Suprapubic skin (tissue), 4 donors: Measurements from ENCODE around the gene RTP5. TPM values are rescaled to one million over a fixed set of nuclear protein-coding genes. Genes with fewer than 3 reads are reported as not detected.

Experiments used
- DNase-seq, 2 donors: peaks; one replicate each; pipeline ENCODE4 v3.0.0-alpha.2; 2019; ENCODE audit warnings: low spot score in 2 of 2
- H3K27ac ChIP-seq: fragments of 200-600 bp; sonication (generic); one replicate; pipeline ENCODE4 v1.5.1; 2019
- H3K27me3 ChIP-seq: fragments of 200-600 bp; sonication (generic); one replicate; pipeline ENCODE4 v1.5.1; 2019
- H3K36me3 ChIP-seq: fragments of 200-600 bp; sonication (generic); one replicate; pipeline ENCODE4 v1.5.1; 2019
- H3K4me1 ChIP-seq: fragments of 200-600 bp; sonication (generic); one replicate; pipeline ENCODE4 v1.5.1; 2019
- H3K4me3 ChIP-seq: fragments of 200-600 bp; sonication (generic); one replicate; pipeline ENCODE4 v1.5.1; 2019; ENCODE audit warnings: mild to moderate bottlenecking
- H3K9me3 ChIP-seq: fragments of 200-600 bp; sonication (generic); one replicate; pipeline ENCODE4 v1.5.1; 2019
- EP300 ChIP-seq: sonication (generic); formaldehyde crosslinking; IDR thresholded peaks from one replicate; pipeline ENCODE4 v1.6.1; 2017; ENCODE audit warnings: antibody characterized with exemption
- POLR2A ChIP-seq, 2 donors: fragments of 450-650 bp; IDR thresholded peaks; one replicate each; pipeline ENCODE4 v1.6.1; 2017; ENCODE audit warnings: antibody characterized with exemption in 2 of 2, mild to moderate bottlenecking in 2 of 2, moderate library complexity in 2 of 2
- POLR2AphosphoS5 ChIP-seq, 3 donors: sonication (generic); formaldehyde crosslinking; IDR thresholded peaks; one replicate each; pipeline ENCODE4 v1.6.1; 2017; ENCODE audit warnings: antibody characterized with exemption in 3 of 3
- WGBS: methylation state at CpG from one replicate; pipeline ENCODE4 v1.1.5; 2018; 5-methylcytosine and 5-hydroxymethylcytosine counted together
- total RNA-seq, 4 donors: library from RNA; depleted of rRNA; stranded (reverse); fragments of >200 nt; gene quantifications; one replicate each; pipeline ENCODE4 v1.1.0, GENCODE V29; 2016
- TF ChIP-seq, protein P1 (sequence below), 2 donors: fragments of 200-600 bp in 1 of 2; fragments of 450-650 bp in 1 of 2; sonication (generic) in 1 of 2; IDR thresholded peaks; one replicate each; pipeline ENCODE4 v1.5.1; 2016 to 2019; ENCODE audit warnings: antibody characterized with exemption in 2 of 2, mild to moderate bottlenecking in 1 of 2, moderate library complexity in 1 of 2

RTP5 gene
- total RNA-seq, 4 donors from 2014 or later, result not detected

DNA sequence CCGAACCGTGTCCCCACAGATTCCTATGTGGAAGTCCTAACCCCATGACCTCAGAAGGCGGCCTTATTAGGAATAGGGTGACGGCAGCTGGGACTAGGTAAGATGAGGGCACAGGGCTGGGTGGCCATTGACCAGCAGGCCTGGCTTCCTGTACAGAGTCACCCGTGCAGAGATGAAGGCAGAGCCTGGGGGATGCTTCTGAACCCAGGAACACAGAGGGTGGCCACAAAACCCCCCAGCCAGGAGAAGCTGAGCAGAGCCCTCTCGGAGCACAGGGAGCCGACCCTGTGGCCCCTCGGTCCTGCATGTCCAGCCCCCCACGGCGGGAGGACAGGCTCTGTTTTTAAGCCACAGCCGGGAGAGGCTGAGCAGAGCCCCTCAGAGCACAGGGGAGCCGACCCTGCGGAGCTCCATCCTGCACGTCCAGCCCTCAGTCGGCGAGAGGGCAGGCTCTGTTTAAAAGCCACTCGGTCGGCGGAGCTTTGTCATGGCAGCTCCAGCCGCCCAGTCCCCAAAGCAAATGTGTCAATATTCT is 13.6 kb upstream of the RTP5 start:
- H3K27me3 ChIP-seq, result no peaks in the 10 kb centered on the region
- no peak for TF ChIP-seq EP300
- no peak for TF ChIP-seq POLR2AphosphoS5 (IDR thresholded peaks at IDR 0.05)
- TF ChIP-seq, protein P1, sequence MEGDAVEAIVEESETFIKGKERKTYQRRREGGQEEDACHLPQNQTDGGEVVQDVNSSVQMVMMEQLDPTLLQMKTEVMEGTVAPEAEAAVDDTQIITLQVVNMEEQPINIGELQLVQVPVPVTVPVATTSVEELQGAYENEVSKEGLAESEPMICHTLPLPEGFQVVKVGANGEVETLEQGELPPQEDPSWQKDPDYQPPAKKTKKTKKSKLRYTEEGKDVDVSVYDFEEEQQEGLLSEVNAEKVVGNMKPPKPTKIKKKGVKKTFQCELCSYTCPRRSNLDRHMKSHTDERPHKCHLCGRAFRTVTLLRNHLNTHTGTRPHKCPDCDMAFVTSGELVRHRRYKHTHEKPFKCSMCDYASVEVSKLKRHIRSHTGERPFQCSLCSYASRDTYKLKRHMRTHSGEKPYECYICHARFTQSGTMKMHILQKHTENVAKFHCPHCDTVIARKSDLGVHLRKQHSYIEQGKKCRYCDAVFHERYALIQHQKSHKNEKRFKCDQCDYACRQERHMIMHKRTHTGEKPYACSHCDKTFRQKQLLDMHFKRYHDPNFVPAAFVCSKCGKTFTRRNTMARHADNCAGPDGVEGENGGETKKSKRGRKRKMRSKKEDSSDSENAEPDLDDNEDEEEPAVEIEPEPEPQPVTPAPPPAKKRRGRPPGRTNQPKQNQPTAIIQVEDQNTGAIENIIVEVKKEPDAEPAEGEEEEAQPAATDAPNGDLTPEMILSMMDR (IDR thresholded peaks at IDR 0.05), result no peak
- TF ChIP-seq POLR2A (IDR thresholded peaks at IDR 0.05), result no peak
- H3K9me3 ChIP-seq, result no peaks in the 10 kb centered on the region
- peaks cover 20% of the 10 kb centered on the region for H3K4me1 ChIP-seq
- DNase-seq, result peak in 1 of 2 donors; percentile 61
- no peak overlapping the region for H3K4me3 ChIP-seq
- no peak overlapping the region for H3K27ac ChIP-seq
- 80% methylated on average over 10 of the region's 20 CpGs for WGBS
- no peaks in the 10 kb centered on the region for H3K36me3 ChIP-seq

DNA sequence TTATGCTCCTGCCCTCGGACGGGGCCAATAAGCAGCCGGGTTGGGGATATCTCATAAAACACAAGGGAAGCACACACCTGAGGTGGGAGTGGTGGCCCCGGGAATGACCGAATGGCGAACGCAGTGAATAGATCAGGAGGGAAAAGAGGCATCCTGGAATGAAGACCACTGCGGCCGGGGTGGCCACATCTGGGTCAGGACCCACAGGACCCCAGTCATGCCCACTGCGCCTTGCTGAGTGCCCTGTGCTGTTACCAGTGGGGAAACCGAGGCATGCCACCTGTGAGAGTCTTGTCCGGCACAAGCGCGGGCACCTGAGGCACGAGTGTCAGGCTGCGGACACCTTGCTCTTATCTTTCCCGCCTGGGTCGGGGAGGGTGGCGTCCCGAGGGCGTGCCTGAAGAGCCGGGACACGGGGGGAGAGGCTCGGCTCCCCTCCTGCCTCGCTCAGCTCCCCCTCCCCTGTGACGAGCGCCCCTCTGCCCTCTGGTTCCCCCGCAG is 12.4 kb upstream of the RTP5 start:
- H3K27ac ChIP-seq, result no peak overlapping the region

DNA sequence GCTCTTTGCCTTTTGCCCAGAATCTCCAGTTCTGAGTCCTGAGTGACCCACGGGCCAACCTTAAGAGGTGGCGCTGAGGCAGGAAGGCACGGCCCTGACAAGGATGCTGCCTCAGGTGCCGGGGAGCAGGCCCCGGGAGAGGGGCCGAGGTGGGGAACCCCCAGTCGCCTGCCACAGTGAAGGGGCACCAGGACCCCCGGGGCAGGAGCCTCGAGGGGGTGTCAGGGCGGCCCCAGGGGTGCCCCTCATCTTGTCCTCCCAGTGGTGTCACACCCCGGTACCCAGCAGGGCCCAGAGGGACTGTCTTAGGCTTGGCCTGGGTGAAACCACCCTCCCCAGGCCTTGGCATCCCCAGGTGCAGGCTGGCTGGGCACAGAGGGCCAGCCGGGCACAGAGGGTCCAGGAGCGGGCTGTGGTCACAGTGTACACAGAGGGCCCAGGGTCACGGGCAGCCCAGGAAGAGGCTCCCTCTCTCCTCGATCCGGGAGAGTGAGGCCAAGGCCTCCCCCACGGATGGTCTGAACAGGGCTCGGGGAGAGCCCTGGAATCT is 11.9 kb upstream of the RTP5 start:
- Histone ChIP-seq H3K4me3 (no peak overlapping the region), H3K27ac (no peak overlapping the region), H3K4me1 (peaks cover 20% of the 10 kb centered on the region), H3K9me3 (no peaks in the 10 kb centered on the region), H3K27me3 (peaks cover 5% of the 10 kb centered on the region), H3K36me3 (no peaks in the 10 kb centered on the region)
- peak in 1 of 2 donors; percentile 60 for DNase-seq
- TF ChIP-seq POLR2A (IDR thresholded peaks at IDR 0.05) (no peak), EP300 (no peak), POLR2AphosphoS5 (IDR thresholded peaks at IDR 0.05) (no peak)
- TF ChIP-seq, protein P1 (IDR thresholded peaks at IDR 0.05), result no peak
- WGBS, result 60% methylated on average over 10 of the region's 18 CpGs

More for the DNA sequence above, 12.4 kb upstream of the RTP5 start:
- TF ChIP-seq POLR2A (IDR thresholded peaks at IDR 0.05) (no peak), EP300 (no peak), POLR2AphosphoS5 (IDR thresholded peaks at IDR 0.05) (no peak)
- TF ChIP-seq, protein P1 (IDR thresholded peaks at IDR 0.05), result no peak
- no peaks in the 10 kb centered on the region for H3K36me3 ChIP-seq
- peak; percentile 62 to 75 for DNase-seq
- WGBS, result 92% methylated on average over 15 of the region's 28 CpGs
- no peak overlapping the region for H3K4me3 ChIP-seq
- no peaks in the 10 kb centered on the region for H3K27me3 ChIP-seq
- H3K4me1 ChIP-seq, result peaks cover 20% of the 10 kb centered on the region
- no peaks in the 10 kb centered on the region for H3K9me3 ChIP-seq

DNA sequence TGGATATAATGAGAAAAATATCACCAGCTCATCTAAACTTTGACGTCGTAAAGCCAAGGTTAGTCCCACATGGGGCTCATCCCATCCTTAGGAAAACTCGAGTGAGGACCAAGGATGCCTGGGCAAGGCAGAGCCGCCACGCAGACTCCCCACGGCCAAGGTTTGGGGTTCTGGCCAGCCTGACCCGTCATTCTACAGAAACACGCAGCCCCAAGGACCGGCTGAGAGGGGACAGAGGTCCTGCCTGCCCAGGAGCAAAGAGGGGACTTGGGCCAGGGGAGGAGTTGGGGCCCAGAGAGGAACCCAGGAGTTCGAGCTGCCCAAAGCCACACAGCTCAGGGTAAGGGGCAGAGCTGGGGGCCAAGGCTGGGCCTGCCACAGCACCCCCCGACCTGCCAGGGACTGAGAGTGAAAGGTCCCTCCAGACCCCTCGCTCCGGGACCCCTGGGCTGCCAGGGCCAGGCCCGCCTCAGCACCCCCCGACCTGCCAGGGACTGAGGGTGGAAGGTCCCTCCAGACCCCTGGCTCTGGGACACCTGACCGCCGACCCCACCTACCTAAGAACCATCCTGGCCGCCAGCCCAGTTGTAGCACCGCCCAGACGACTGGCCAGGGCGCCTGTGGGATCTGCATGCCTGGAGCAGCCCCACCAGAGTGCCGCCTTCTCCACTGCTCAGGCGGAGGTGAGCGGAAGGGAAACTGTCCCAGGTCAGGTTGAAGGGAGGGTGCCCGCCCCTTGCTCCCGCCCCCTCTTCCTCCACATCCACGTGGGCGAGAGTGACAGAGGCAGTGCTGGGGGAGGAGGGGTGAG is 11.1 kb upstream of the RTP5 start, which contains the start of gene PDCD1:
Gene PDCD1, minus strand, starts transcription at position 689 of the 811 bp plus-strand sequence. Its CDS starts 56 bp downstream, at position 633.
- Histone ChIP-seq H3K36me3 (no peaks in the 10 kb centered on the region), H3K4me3 (peak within 1 kb of the TSS; percentile 22), H3K27me3 (peaks cover 13% of the 10 kb centered on the region), H3K27ac (peak within 1 kb of the TSS; percentile 79), H3K4me1 (peaks cover 25% of the 10 kb centered on the region), H3K9me3 (no peaks in the 10 kb centered on the region)
- 68% methylated on average over 26 of the region's 28 CpGs for WGBS
- TF ChIP-seq EP300, result no peak
- peak; percentile 68 to 78 for DNase-seq

DNA sequence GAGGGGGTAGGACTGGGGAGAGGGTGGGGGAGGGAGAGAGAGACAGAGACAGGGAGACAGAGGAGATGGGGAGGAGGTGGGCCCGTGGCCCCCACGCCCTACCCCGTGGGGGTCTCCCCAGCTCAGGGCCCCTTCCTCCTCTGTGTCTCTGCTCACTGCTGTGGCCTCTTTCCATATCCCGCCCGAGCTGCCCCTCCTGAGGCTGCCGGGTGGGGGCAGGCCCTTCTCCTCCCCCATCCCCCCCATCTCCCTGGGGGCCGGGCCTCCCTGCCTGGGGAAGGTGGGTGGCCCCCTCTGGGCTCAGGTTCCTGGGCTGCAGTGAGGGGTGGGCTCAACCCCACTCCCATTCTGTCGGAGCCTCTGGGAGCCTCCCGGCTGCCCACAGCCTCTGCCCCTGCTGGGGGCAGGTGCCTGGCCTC is 10.5 kb upstream of the RTP5 start:
- peak overlapping the region; percentile 22 for H3K4me3 ChIP-seq
- no peaks in the 10 kb centered on the region for H3K9me3 ChIP-seq
- no peaks in the 10 kb centered on the region for H3K36me3 ChIP-seq
- peak overlapping the region; percentile 79 for H3K27ac ChIP-seq
- H3K4me1 ChIP-seq, result peaks cover 31% of the 10 kb centered on the region
- no peak for TF ChIP-seq EP300
- TF ChIP-seq, protein P1 (IDR thresholded peaks at IDR 0.05), result no peak
- no peak for TF ChIP-seq POLR2A (IDR thresholded peaks at IDR 0.05)
- no peak for TF ChIP-seq POLR2AphosphoS5 (IDR thresholded peaks at IDR 0.05)
- peaks cover 19% of the 10 kb centered on the region for H3K27me3 ChIP-seq
- peak in 1 of 2 donors; percentile 61 for DNase-seq
- whole genome bisulfite sequencing, result 52% methylated on average over 5 of the region's 9 CpGs
